Right lobe of liver (tissue), 6 donors: Measurements from ENCODE around the gene ST8SIA5. TPM values are rescaled to one million over a fixed set of nuclear protein-coding genes. Genes with fewer than 3 reads are reported as not detected.
A peak's percentile ranks its signal among the peaks of the same experiment; 100 is the strongest.

Source experiments
- ATAC-seq, 4 donors: fragments of 200-7000 bp; cut with Tn5 transposase; one replicate each; pipeline ENCODE4 v1.9.1; 2020; ENCODE audit warnings: mild to moderate bottlenecking in 4 of 4, moderate library complexity in 4 of 4
- DNase-seq, 3 donors: peaks; one replicate each; pipeline ENCODE4 v3.0.0-alpha.2; 2020
- H3K27ac ChIP-seq, 3 donors: fragments of 200-600 bp; one replicate each; pipeline ENCODE4 v1.8.0; 2022
- H3K27me3 ChIP-seq, 2 donors: fragments of 200-600 bp; one replicate each; pipeline ENCODE4 v1.8.0; 2022
- H3K36me3 ChIP-seq, 4 donors: fragments of 200-600 bp; sonication (generic) in 1 of 4; one replicate each; pipeline versions ENCODE4 v1.5.1 to v1.8.0; 2017 to 2022; ENCODE audit warnings: control low read depth in 1 of 4
- H3K4me1 ChIP-seq, 4 donors: fragments of 200-600 bp; sonication (generic) in 1 of 4; one replicate each; pipeline versions ENCODE4 v1.5.1 to v1.8.0; 2017 to 2022; ENCODE audit warnings: control low read depth in 1 of 4
- H3K4me3 ChIP-seq, 3 donors: fragments of 200-600 bp; one replicate each; pipeline ENCODE4 v1.8.0; 2022
- H3K9me3 ChIP-seq, 4 donors: fragments of 200-600 bp; sonication (generic) in 1 of 4; one replicate each; pipeline versions ENCODE4 v1.5.1 to v1.8.0; 2017 to 2022; ENCODE audit warnings: control low read depth in 1 of 4
- CTCF ChIP-seq, 4 donors: fragments of 200-600 bp in 3 of 4; fragments of 450-650 bp in 1 of 4; IDR thresholded peaks; one replicate each; pipeline versions ENCODE4 v1.5.1 to v1.8.0; 2016 to 2022; ENCODE audit warnings: antibody characterized with exemption in 4 of 4, mild to moderate bottlenecking in 2 of 4
- POLR2A ChIP-seq: fragments of 450-650 bp; IDR thresholded peaks from one replicate; pipeline ENCODE4 v1.6.1; 2017; ENCODE audit warnings: antibody characterized with exemption, mild to moderate bottlenecking
- WGBS: methylation state at CpG from one replicate; pipeline ENCODE4 v1.1.6; 2018; ENCODE audit warnings: low coverage, low lambda C conversion rate; ENCODE audit not compliant: insufficient coverage; ENCODE audit errors: missing lambda C conversion rate; 5-methylcytosine and 5-hydroxymethylcytosine counted together
- intact Hi-C, 2 donors: fragments of 100-400 bp; cut with DNase I; formaldehyde crosslinking; loops; one replicate each; pipeline versions ENCODE4 v1.11.2 to v1.14.1; 2022
- total RNA-seq, 6 experiments: library from RNA; depleted of rRNA in 2 of 6; stranded (reverse); fragments of >200 nt in 2 of 6; fragmentation: NEBNext Ultra II Directional in 3 of 6; extraction: Animal tissue kit (Norgen Biotek cat#: 25700) in 3 of 6; gene quantifications; one replicate each; pipeline versions ENCODE4 v1.1.0 to v1.2.4, GENCODE V29; 2016 to 2023
- donor health status: DM: no; HTN: yes; CAD: no.
- donor health status: DM: no; HTN: no; CAD: no.
- donor health status: DM: no; HTN: no; CAD: no.
- donor health status: DM: no; HTN: yes; CAD: no.
- donor health status: DM: no; HTN: yes; CAD: no.

The ST8SIA5 gene
- total RNA-seq, 6 experiments from 2014 or later = 0.07 to 0.92 TPM; not detected in 4

GRCh38 chr18:46759890-46760289, 3.0 kb upstream of the ST8SIA5 start:
- TF ChIP-seq CTCF (IDR thresholded peaks at IDR 0.05) (no peak), POLR2A (no peak)
- H3K27ac ChIP-seq = no peak overlapping the region
- no peaks in the 10 kb centered on the region for H3K36me3 ChIP-seq
- H3K27me3 ChIP-seq = peaks cover 5 to 18% of the 10 kb centered on the region in 2 donors
- H3K4me1 ChIP-seq = peaks cover 0 to 15% (median 0%) of the 10 kb centered on the region in 4 donors
- intact Hi-C loops = no loop called here
- ATAC-seq (no peak), DNase-seq (no peak)
- no peak overlapping the region for H3K4me3 ChIP-seq
- no peaks in the 10 kb centered on the region for H3K9me3 ChIP-seq
- 33% methylated on average over 2 of the region's 6 CpGs for WGBS

GRCh38 chr18:46756025-46756558, 761 bp downstream of the ST8SIA5 start:
- no peaks in the 10 kb centered on the region for H3K36me3 ChIP-seq
- TF ChIP-seq POLR2A (no peak), CTCF (IDR thresholded peaks at IDR 0.05) (no peak)
- H3K9me3 ChIP-seq = no peaks in the 10 kb centered on the region
- no peak overlapping the region for H3K27ac ChIP-seq
- intact Hi-C loops = no loop called here
- DNase-seq = no peak
- WGBS = 6% methylated on average over 13 of the region's 41 CpGs
- no peak overlapping the region for H3K4me3 ChIP-seq
- H3K4me1 ChIP-seq = peaks cover 0 to 15% (median 0%) of the 10 kb centered on the region in 4 donors
- no peak for ATAC-seq
- peaks cover 5 to 18% of the 10 kb centered on the region in 2 donors for H3K27me3 ChIP-seq

GRCh38 chr18:46755315-46756024, 1.4 kb downstream of the ST8SIA5 start:
- ATAC-seq = no peak
- Histone ChIP-seq H3K4me1 (peaks cover 0 to 15% (median 0%) of the 10 kb centered on the region in 4 donors), H3K27ac (no peak overlapping the region), H3K36me3 (no peaks in the 10 kb centered on the region), H3K9me3 (no peaks in the 10 kb centered on the region), H3K27me3 (peaks cover 5 to 18% of the 10 kb centered on the region in 2 donors), H3K4me3 (no peak overlapping the region)
- DNase-seq = no peak
- WGBS = 11% methylated on average over 16 of the region's 17 CpGs
- TF ChIP-seq CTCF (IDR thresholded peaks at IDR 0.05) (no peak), POLR2A (no peak)
- intact Hi-C loops = no loop called here

GRCh38 chr18:46754661-46755292, 2.1 kb downstream of the ST8SIA5 start:
- H3K27me3 ChIP-seq = peaks cover 5 to 18% of the 10 kb centered on the region in 2 donors
- H3K4me1 ChIP-seq = peaks cover 0 to 15% (median 0%) of the 10 kb centered on the region in 4 donors
- H3K4me3 ChIP-seq = no peak overlapping the region
- TF ChIP-seq POLR2A (no peak), CTCF (IDR thresholded peaks at IDR 0.05) (no peak)
- no peaks in the 10 kb centered on the region for H3K36me3 ChIP-seq
- H3K9me3 ChIP-seq = no peaks in the 10 kb centered on the region
- intact Hi-C loops = no loop called here
- no peak overlapping the region for H3K27ac ChIP-seq
- 24% methylated on average over 3 of the region's 13 CpGs for whole genome bisulfite sequencing
- ATAC-seq (peak in 1 of 4 donors; percentile 35), DNase-seq (no peak)
